ENCODE data around the gene CXCL16.

- TF ChIP-seq CTCF (conservative IDR thresholded peaks at IDR 0.05; ENCODE audit: low read length): no peak
- no peak for TF ChIP-seq EZH2phosphoT487 (IDR thresholded peaks at IDR 0.05; ENCODE audit: borderline replicate concordance)
Measured at GRCh38 chr17:4704991-4705390, 34.7 kb downstream of the CXCL16 start.

All from Loucy (cell line).